ENCODE results near the gene HIGD1B. TPM values are rescaled to one million over a fixed set of nuclear protein-coding genes. Genes with fewer than 3 reads are reported as not detected.

Gene HIGD1B
- polyA plus RNA-seq (2013): not detected in 2 replicates

DNA sequence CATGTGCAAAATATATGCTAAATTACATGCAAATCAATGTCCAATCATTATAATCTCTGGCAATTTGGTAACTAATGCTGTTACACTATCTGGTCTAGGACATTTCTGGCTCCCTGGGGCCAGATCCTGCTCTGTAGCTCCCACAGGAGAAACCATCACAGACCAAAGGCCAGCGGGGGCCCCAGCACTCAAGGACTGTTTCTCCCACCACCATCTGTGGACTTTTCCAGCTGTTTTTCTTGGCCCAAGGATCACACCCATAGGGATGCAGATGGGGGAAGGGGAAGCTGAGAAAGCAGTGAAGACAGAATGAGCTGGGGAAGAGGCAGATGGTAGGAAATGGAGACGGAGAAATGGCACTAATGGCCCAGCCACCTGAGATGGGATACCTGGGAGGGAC, at the start of gene HIGD1B:
TSS of gene HIGD1B (plus strand) at position 298 of the 400 bp plus-strand sequence. CDS start 270 bp downstream, outside the sequence.
- DNase-seq: no peak
- Histone ChIP-seq H4K12ac (ENCODE audit: low read depth, low read length) (no peak within 1 kb of the TSS), H4K8ac (ENCODE audit: low read depth, low read length) (no peak within 1 kb of the TSS), H3K4me2 (ENCODE audit: low read length) (no peak within 1 kb of the TSS), H3K79me1 (ENCODE audit: low read length) (no peaks in the 10 kb centered on the region), H2BK12ac (ENCODE audit: low read length) (no peak within 1 kb of the TSS), H3K9me3 (ENCODE audit: insufficient read depth, low read depth, low read length) (no peaks in the 10 kb centered on the region), H3K4ac (ENCODE audit: low read depth, low read length) (no peak within 1 kb of the TSS), H2AK5ac (ENCODE audit: low read length) (no peak within 1 kb of the TSS), H2BK5ac (ENCODE audit: low read depth, low read length, poor library complexity) (no peak within 1 kb of the TSS), H3K27ac (ENCODE audit: low read depth, low read length) (no peak within 1 kb of the TSS), H3K18ac (ENCODE audit: low read length) (no peak within 1 kb of the TSS), H2AFZ (ENCODE audit: insufficient read depth, low read length, poor library complexity) (no peak within 1 kb of the TSS), H3K23ac (ENCODE audit: low read length) (no peak within 1 kb of the TSS), H3K9ac (ENCODE audit: low read length) (no peak within 1 kb of the TSS), H2BK120ac (ENCODE audit: insufficient read depth, low read length, poor library complexity) (no peak within 1 kb of the TSS), H3K14ac (ENCODE audit: low read length) (no peak within 1 kb of the TSS), H3K27me3 (ENCODE audit: insufficient read depth, low read length) (no peaks in the 10 kb centered on the region), H4K91ac (ENCODE audit: low read depth, low read length) (no peak within 1 kb of the TSS), H3K79me2 (ENCODE audit: control insufficient read depth, insufficient read depth, low read length, poor library complexity) (no peaks in the 10 kb centered on the region), H3K4me1 (ENCODE audit: control insufficient read depth in 1 of 2, insufficient read depth in 2 of 2, low read length in 2 of 2) (peaks cover 0 to 3% of the 10 kb centered on the region in 2 experiments), H3K36me3 (ENCODE audit: control insufficient read depth in 1 of 2, insufficient read depth in 2 of 2, low read length in 2 of 2) (peaks cover 22 to 31% of the 10 kb centered on the region in 2 experiments), H3K4me3 (ENCODE audit: low read depth, low read length) (no peak within 1 kb of the TSS)
- no CpG with 5 or more reads among the region's 2 CpGs for WGBS (ENCODE audit: extremely low coverage, insufficient coverage, insufficient read length)

- no peak overlapping the region for H2AFZ ChIP-seq (ENCODE audit: insufficient read depth, low read length, poor library complexity)
- no peak overlapping the region for H2BK5ac ChIP-seq (ENCODE audit: low read depth, low read length, poor library complexity)
- peaks cover 11% of the 10 kb centered on the region in 2 experiments for H3K36me3 ChIP-seq (ENCODE audit: control insufficient read depth in 1 of 2, insufficient read depth in 2 of 2, low read length in 2 of 2)
- no peaks in the 10 kb centered on the region for H3K79me1 ChIP-seq (ENCODE audit: low read length)
- H3K23ac ChIP-seq (ENCODE audit: low read length): no peak overlapping the region
- WGBS (ENCODE audit: extremely low coverage, insufficient coverage, insufficient read length): no CpG with 5 or more reads among the region's 2 CpGs
- H3K27ac ChIP-seq (ENCODE audit: low read depth, low read length): no peak overlapping the region
- H3K27me3 ChIP-seq (ENCODE audit: insufficient read depth, low read length): no peaks in the 10 kb centered on the region
- H2AK5ac ChIP-seq (ENCODE audit: low read length): no peak overlapping the region
- H3K9me3 ChIP-seq (ENCODE audit: insufficient read depth, low read depth, low read length): no peaks in the 10 kb centered on the region
- H3K4me2 ChIP-seq (ENCODE audit: low read length): no peak overlapping the region
- H3K4me3 ChIP-seq (ENCODE audit: low read depth, low read length): no peak overlapping the region
- no peak overlapping the region for H3K14ac ChIP-seq (ENCODE audit: low read length)
- no peak overlapping the region for H3K18ac ChIP-seq (ENCODE audit: low read length)
- no peak overlapping the region for H2BK12ac ChIP-seq (ENCODE audit: low read length)
- H4K12ac ChIP-seq (ENCODE audit: low read depth, low read length): no peak overlapping the region
- H2BK120ac ChIP-seq (ENCODE audit: insufficient read depth, low read length, poor library complexity): no peak overlapping the region
- H4K8ac ChIP-seq (ENCODE audit: low read depth, low read length): no peak overlapping the region
- no peak overlapping the region for H4K91ac ChIP-seq (ENCODE audit: low read depth, low read length)
- no peak overlapping the region for H3K4ac ChIP-seq (ENCODE audit: low read depth, low read length)
- no peaks in the 10 kb centered on the region for H3K79me2 ChIP-seq (ENCODE audit: control insufficient read depth, insufficient read depth, low read length, poor library complexity)
- H3K9ac ChIP-seq (ENCODE audit: low read length): no peak overlapping the region
- DNase-seq: no peak
- H3K4me1 ChIP-seq (ENCODE audit: control insufficient read depth in 1 of 2, insufficient read depth in 2 of 2, low read length in 2 of 2): peaks cover 5 to 10% of the 10 kb centered on the region in 2 experiments
These were observed 49.3 kb upstream of the HIGD1B start for GRCh38 chr17:44798356-44798755.

DNA sequence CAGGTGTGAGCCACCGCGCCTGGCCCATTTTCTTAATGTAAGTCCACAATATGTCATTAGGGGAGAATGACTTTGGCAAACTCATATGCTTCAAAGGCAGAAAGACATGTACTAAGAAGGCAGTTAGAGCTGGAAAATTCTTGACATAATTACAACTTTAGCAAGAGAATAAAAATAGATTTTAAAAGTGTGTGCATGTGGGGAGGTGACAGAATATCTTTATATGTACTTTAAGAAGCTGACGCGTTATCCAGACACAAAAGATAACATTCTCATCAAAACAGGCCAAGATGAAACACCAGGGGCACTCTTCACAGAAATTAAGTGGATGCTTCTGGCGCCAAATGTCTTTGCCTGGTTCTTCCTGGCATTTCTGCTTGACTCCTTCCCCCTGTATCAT, 45.8 kb upstream of the HIGD1B start:
- Histone ChIP-seq H3K36me3 (ENCODE audit: control insufficient read depth in 1 of 2, insufficient read depth in 2 of 2, low read length in 2 of 2) (peaks cover 19 to 23% of the 10 kb centered on the region in 2 experiments), H4K12ac (ENCODE audit: low read depth, low read length) (no peak overlapping the region), H3K9ac (ENCODE audit: low read length) (no peak overlapping the region), H3K4me3 (ENCODE audit: low read depth, low read length) (no peak overlapping the region), H2BK12ac (ENCODE audit: low read length) (no peak overlapping the region), H2BK120ac (ENCODE audit: insufficient read depth, low read length, poor library complexity) (no peak overlapping the region), H3K27me3 (ENCODE audit: insufficient read depth, low read length) (no peaks in the 10 kb centered on the region), H3K9me3 (ENCODE audit: insufficient read depth, low read depth, low read length) (no peaks in the 10 kb centered on the region), H3K18ac (ENCODE audit: low read length) (no peak overlapping the region), H2AFZ (ENCODE audit: insufficient read depth, low read length, poor library complexity) (no peak overlapping the region), H2BK5ac (ENCODE audit: low read depth, low read length, poor library complexity) (no peak overlapping the region), H4K8ac (ENCODE audit: low read depth, low read length) (no peak overlapping the region), H3K27ac (ENCODE audit: low read depth, low read length) (no peak overlapping the region), H3K79me2 (ENCODE audit: control insufficient read depth, insufficient read depth, low read length, poor library complexity) (no peaks in the 10 kb centered on the region), H4K91ac (ENCODE audit: low read depth, low read length) (no peak overlapping the region), H3K4ac (ENCODE audit: low read depth, low read length) (no peak overlapping the region), H2AK5ac (ENCODE audit: low read length) (no peak overlapping the region), H3K23ac (ENCODE audit: low read length) (no peak overlapping the region), H3K79me1 (ENCODE audit: low read length) (no peaks in the 10 kb centered on the region), H3K4me2 (ENCODE audit: low read length) (no peak overlapping the region), H3K4me1 (ENCODE audit: control insufficient read depth in 1 of 2, insufficient read depth in 2 of 2, low read length in 2 of 2) (peaks cover 0 to 3% of the 10 kb centered on the region in 2 experiments), H3K14ac (ENCODE audit: low read length) (no peak overlapping the region)
- DNase-seq: no peak
- no CpG with 5 or more reads among the region's 5 CpGs for WGBS (ENCODE audit: extremely low coverage, insufficient coverage, insufficient read length)

DNA sequence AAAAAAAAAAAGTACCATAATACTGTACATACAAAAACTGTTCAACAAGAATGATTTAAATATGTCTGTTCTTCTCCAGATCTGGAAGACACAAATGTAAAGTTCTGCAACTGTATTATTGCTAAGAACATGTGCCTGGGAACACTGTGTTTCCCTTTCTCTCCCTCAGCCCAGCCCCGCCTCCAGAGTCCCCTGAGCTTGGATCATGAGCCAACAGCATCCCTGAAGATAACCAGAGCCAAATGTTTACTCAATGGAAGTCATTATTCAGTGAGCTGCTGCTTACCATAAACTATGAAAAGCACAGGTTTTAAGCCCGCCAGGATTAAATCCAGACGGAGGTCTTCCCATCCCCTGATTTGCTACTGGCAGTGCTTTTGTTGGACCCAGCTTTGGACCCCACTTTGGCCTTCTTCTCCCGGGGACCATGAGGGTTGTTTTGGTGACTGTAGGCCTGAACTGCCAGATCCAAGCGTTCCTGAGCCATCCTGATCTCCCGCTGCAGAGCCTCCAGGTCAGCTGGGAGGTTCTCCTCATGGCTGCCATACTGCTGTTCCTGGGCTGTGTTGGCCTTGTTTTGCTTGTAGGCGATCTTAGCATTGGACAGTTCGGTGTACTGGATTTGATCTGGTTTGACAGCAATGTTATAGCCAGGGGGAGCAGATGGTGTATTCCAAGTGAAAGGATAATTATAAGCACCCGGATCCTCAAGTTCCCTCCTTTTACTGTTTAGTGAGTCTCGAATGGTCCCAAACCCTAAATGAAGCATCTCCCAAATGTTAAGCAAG, 43.2 kb upstream of the HIGD1B start:
- no peak for DNase-seq
- no peak overlapping the region for H3K4me3 ChIP-seq (ENCODE audit: low read depth, low read length)
- H3K4me1 ChIP-seq (ENCODE audit: control insufficient read depth in 1 of 2, insufficient read depth in 2 of 2, low read length in 2 of 2): no peaks in the 10 kb centered on the region
- no peak overlapping the region for H3K9ac ChIP-seq (ENCODE audit: low read length)
- no peaks in the 10 kb centered on the region for H3K79me2 ChIP-seq (ENCODE audit: control insufficient read depth, insufficient read depth, low read length, poor library complexity)
- H3K27me3 ChIP-seq (ENCODE audit: insufficient read depth, low read length): no peaks in the 10 kb centered on the region
- H2BK120ac ChIP-seq (ENCODE audit: insufficient read depth, low read length, poor library complexity): no peak overlapping the region
- H3K9me3 ChIP-seq (ENCODE audit: insufficient read depth, low read depth, low read length): no peaks in the 10 kb centered on the region
- no peak overlapping the region for H2AK5ac ChIP-seq (ENCODE audit: low read length)
- WGBS (ENCODE audit: extremely low coverage, insufficient coverage, insufficient read length): no CpG with 5 or more reads among the region's 10 CpGs
- no peak overlapping the region for H3K14ac ChIP-seq (ENCODE audit: low read length)
- no peak overlapping the region for H2BK5ac ChIP-seq (ENCODE audit: low read depth, low read length, poor library complexity)
- no peak overlapping the region for H3K18ac ChIP-seq (ENCODE audit: low read length)
- H2BK12ac ChIP-seq (ENCODE audit: low read length): no peak overlapping the region
- no peak overlapping the region for H4K91ac ChIP-seq (ENCODE audit: low read depth, low read length)
- H3K36me3 ChIP-seq (ENCODE audit: control insufficient read depth in 1 of 2, insufficient read depth in 2 of 2, low read length in 2 of 2): peaks cover 14 to 21% of the 10 kb centered on the region in 2 experiments
- H4K12ac ChIP-seq (ENCODE audit: low read depth, low read length): no peak overlapping the region
- no peak overlapping the region for H3K27ac ChIP-seq (ENCODE audit: low read depth, low read length)
- H4K8ac ChIP-seq (ENCODE audit: low read depth, low read length): no peak overlapping the region
- no peak overlapping the region for H3K4me2 ChIP-seq (ENCODE audit: low read length)
- H3K4ac ChIP-seq (ENCODE audit: low read depth, low read length): no peak overlapping the region
- H3K79me1 ChIP-seq (ENCODE audit: low read length): no peaks in the 10 kb centered on the region
- no peak overlapping the region for H2AFZ ChIP-seq (ENCODE audit: insufficient read depth, low read length, poor library complexity)
- H3K23ac ChIP-seq (ENCODE audit: low read length): no peak overlapping the region

Data from trophoblast cell (in vitro differentiated cells and primary cell).